WI38 (cell line): ENCODE results near the gene MOB2.

Experiments used
- H3K4me3 ChIP-seq: 2 replicates; pipeline ENCODE4 v1.5.1; 2011; ENCODE audit warnings: low read depth, mild to moderate bottlenecking, control low read depth, low read length
- CTCF ChIP-seq: IDR thresholded peaks from 2 replicates; pipeline ENCODE4 v1.5.1; 2012; ENCODE audit warnings: low read depth, mild to moderate bottlenecking, control low read depth, low read length

The MOB2 gene

GRCh38 chr11:1480191-1480554 is 6.4 kb downstream of the MOB2 start:
- TF ChIP-seq CTCF = no peak
- H3K4me3 ChIP-seq = no peak overlapping the region

- H3K4me3 ChIP-seq = no peak overlapping the region
- no peak for TF ChIP-seq CTCF
Observed at GRCh38 chr11:1479678-1480118, 6.9 kb downstream of the MOB2 start.

GRCh38 chr11:1479006-1479677 is 7.4 kb downstream of the MOB2 start:
- no peak for TF ChIP-seq CTCF
- no peak overlapping the region for H3K4me3 ChIP-seq

GRCh38 chr11:1478544-1478943 is 8.0 kb downstream of the MOB2 start:
- H3K4me3 ChIP-seq = no peak overlapping the region
- no peak for TF ChIP-seq CTCF

- TF ChIP-seq CTCF = no peak
- H3K4me3 ChIP-seq = no peak overlapping the region
Observed at GRCh38 chr11:1478011-1478410, 8.6 kb downstream of the MOB2 start.

GRCh38 chr11:1476940-1477736 is 9.4 kb downstream of the MOB2 start:
- H3K4me3 ChIP-seq = no peak overlapping the region
- no peak for TF ChIP-seq CTCF

- no peak overlapping the region for H3K4me3 ChIP-seq
- no peak for TF ChIP-seq CTCF
Observed at GRCh38 chr11:1475841-1476240, 10.7 kb downstream of the MOB2 start.
